Fibroblast of the aortic adventitia (primary cell): ENCODE results near the gene GAP43. TPM values are rescaled to one million over a fixed set of nuclear protein-coding genes. Genes with fewer than 3 reads are reported as not detected.

ENCODE experiments used
- DNase-seq: peaks from one replicate; pipeline ENCODE4 v3.0.0-alpha.2; 2010; ENCODE audit warnings: low read depth
- H3K4me3 ChIP-seq: 2 replicates; pipeline ENCODE4 v1.5.1; 2011; ENCODE audit warnings: low read depth, mild to moderate bottlenecking, control low read depth, low read length, moderate library complexity
- total RNA-seq: library from RNA; depleted of rRNA; stranded (reverse); fragments of >200 nt; gene quantifications from 2 replicates; pipeline ENCODE4 v1.2.3, GENCODE V29; 2012; ENCODE audit warnings: low replicate concordance
- TF ChIP-seq, protein P1 (sequence below): IDR thresholded peaks from 2 replicates; pipeline ENCODE4 v1.5.1; 2011; ENCODE audit warnings: mild to moderate bottlenecking, low read length, control low read depth, inconsistent platforms; ENCODE audit not compliant: insufficient read depth

Gene GAP43
- total RNA-seq, 1 donor: 16.4 TPM

DNA sequence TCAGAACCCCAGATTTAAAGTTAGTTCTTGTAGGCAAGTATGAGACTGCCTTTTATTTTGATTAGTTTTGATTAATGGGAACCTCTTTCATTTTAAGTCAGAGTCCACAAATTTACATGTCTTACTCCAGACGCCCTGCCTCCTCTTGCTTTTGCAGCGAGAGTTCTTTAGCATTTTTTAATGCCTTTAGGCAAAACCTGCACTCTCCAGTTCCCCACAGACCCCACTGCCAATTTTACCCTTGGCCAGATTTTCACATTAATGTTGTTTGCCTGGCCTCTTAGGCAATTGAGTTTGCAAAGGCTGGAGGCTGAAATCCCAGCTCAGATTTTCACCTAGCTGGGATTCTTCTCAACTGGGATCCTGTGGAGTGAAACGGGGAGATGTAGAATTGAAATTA is 85.8 kb downstream of the GAP43 start:
- TF ChIP-seq, protein P1, sequence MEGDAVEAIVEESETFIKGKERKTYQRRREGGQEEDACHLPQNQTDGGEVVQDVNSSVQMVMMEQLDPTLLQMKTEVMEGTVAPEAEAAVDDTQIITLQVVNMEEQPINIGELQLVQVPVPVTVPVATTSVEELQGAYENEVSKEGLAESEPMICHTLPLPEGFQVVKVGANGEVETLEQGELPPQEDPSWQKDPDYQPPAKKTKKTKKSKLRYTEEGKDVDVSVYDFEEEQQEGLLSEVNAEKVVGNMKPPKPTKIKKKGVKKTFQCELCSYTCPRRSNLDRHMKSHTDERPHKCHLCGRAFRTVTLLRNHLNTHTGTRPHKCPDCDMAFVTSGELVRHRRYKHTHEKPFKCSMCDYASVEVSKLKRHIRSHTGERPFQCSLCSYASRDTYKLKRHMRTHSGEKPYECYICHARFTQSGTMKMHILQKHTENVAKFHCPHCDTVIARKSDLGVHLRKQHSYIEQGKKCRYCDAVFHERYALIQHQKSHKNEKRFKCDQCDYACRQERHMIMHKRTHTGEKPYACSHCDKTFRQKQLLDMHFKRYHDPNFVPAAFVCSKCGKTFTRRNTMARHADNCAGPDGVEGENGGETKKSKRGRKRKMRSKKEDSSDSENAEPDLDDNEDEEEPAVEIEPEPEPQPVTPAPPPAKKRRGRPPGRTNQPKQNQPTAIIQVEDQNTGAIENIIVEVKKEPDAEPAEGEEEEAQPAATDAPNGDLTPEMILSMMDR: no peak
- DNase-seq: no peak
- no peak overlapping the region for H3K4me3 ChIP-seq

DNA sequence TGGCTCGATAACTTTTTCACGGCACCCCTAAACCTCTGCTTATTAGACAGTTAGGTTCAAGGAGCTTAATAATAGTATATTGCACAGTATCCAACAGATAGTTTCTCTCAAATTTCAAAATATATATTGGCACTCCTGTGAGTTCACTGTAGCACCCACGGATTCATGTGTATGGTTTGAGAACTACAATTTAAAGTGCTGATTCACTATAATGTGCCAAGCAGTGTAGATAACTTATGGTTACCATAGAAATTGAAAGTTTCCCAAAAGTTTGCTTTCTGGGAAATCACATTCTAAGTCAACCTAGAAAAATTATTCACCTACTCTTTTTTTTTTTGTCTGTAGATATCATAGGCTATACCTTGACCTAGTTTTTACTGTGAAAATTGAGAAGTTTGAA is 86.6 kb downstream of the GAP43 start:
- DNase-seq: no peak
- TF ChIP-seq, protein P1: no peak
- H3K4me3 ChIP-seq: no peak overlapping the region

DNA sequence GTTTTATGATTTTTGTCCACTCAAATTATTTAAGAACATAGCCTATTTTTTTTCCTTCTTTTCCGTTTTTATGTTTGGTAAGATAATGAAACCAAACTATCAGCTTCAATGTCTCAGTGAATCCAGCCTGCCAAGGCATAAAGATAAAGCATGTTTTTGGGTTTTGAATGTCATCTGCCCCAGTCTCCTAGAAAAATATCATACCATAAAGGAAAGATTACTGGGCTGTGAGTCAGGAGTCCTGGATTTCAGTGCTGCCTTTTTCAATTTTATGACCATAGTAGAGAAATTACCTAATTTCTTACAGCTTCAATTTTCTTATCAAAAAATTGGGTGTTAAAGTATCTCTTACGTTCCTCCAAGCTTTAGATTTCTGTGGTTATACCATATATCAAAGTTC is 87.5 kb downstream of the GAP43 start:
- H3K4me3 ChIP-seq: peak overlapping the region; percentile 22
- TF ChIP-seq, protein P1: no peak
- peak; percentile 63 for DNase-seq

DNA sequence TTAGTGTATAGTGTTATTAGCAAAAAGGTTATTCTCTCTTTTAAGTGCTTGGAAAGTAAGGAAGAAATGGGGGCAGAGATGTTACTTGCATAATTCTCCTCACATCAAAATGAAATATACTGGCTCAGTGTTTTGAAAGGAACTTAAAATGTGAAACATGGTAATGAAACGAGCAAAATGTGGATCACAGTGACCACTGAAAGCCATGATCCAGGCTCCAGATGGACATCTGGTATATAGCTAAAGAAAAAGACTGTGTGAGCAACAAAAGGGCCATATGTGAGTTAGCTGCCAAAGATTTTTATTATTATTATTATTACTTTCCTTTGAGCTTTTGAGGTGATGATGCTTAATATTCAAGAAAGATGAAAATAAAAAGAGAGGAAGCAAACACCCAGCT is 89.6 kb downstream of the GAP43 start:
- H3K4me3 ChIP-seq: no peak overlapping the region
- TF ChIP-seq, protein P1: no peak
- DNase-seq: no peak

DNA sequence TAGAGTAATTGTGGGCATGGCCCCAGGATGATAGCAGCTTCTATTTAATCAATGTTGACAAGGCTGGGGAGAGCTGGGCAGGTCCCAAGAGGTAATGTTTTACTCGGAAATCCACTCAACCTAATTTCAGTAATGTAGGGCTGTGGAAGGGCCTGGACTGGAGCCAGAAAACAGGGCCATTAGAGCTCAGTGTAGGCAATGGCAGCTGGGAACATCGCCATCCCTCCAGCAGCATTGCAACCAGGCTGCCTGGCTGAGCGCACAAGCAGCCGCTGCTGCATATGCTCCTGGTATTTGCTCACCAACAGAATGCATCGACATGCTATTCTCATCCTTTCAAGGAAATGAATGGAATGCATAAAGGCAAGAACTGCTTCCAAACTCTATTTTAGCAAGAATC is 90.0 kb downstream of the GAP43 start:
- no peak overlapping the region for H3K4me3 ChIP-seq
- DNase-seq: peak; percentile 43
- TF ChIP-seq, protein P1: no peak

DNA sequence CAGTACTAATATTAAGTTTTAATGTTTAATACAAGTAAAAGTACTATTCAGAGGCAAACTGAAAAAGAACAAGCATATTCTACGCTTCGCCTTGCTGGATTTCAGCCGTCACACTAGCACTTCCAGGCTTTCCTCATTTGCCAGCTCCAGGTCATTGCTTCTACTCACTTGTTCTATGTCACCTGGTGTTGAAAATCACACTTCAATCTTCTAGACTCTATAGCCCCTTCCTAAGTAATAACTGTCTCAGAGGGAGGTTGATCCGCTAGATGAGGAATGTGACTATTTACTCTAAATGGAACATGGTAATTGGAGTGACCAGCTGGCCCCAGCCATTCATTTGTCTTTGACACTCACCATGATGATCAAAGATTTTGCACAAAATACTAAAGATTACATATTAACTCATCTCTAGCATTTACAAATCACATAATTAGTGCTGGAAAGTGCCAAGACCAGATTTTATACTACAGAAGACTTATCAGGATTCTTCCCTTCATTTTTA is 92.0 kb downstream of the GAP43 start:
- DNase-seq: no peak
- TF ChIP-seq, protein P1: no peak

DNA sequence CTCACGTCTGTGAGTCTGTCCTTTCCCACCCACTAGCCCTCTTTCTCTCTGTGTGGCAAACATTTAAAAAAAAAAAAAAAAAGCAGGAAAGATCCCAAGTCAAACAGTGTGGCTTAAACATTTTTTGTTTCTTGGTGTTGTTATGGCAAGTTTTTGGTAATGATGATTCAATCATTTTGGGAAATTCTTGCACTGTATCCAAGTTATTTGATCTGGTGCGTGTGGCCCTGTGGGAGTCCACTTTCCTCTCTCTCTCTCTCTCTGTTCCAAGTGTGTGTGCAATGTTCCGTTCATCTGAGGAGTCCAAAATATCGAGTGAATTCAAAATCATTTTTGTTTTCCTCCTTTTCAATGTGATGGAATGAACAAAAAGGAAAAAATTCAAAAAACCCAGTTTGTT is 97.7 kb downstream of the GAP43 start:
- DNase-seq: peak; percentile 74
- no peak overlapping the region for H3K4me3 ChIP-seq
- TF ChIP-seq, protein P1: no peak

More for the DNA sequence above, 92.0 kb downstream of the GAP43 start:
- no peak overlapping the region for H3K4me3 ChIP-seq
